Duodenal mucosa (tissue), 2 donors: ENCODE data around the gene PRDM8.

ENCODE experiments used
- H3K27ac ChIP-seq: one replicate; pipeline ENCODE4 v1.7.0; 2013; ENCODE audit warnings: low read depth, low read length
- H3K27me3 ChIP-seq, 2 donors: one replicate each; pipeline ENCODE4 v1.7.0; 2013; ENCODE audit warnings: low read length in 2 of 2, control low read depth in 1 of 2; ENCODE audit not compliant: insufficient read depth in 2 of 2, control insufficient read depth in 1 of 2
- H3K36me3 ChIP-seq, 2 donors: one replicate each; pipeline ENCODE4 v1.7.0; 2013; ENCODE audit warnings: low read length in 2 of 2, control low read depth in 1 of 2; ENCODE audit not compliant: insufficient read depth in 2 of 2, control insufficient read depth in 1 of 2
- H3K4me1 ChIP-seq, 2 donors: one replicate each; pipeline ENCODE4 v1.7.0; 2013; ENCODE audit warnings: low read length in 2 of 2, control low read depth in 1 of 2; ENCODE audit not compliant: insufficient read depth in 2 of 2, control insufficient read depth in 1 of 2
- H3K4me3 ChIP-seq, 2 donors: one replicate each; pipeline ENCODE4 v1.7.0; 2013; ENCODE audit warnings: low read length in 2 of 2, low read depth in 1 of 2
- H3K9ac ChIP-seq, 2 donors: one replicate each; pipeline ENCODE4 v1.7.0; 2013; ENCODE audit warnings: low read length in 2 of 2, low read depth in 1 of 2
- H3K9me3 ChIP-seq, 2 donors: one replicate each; pipeline ENCODE4 v1.7.0; 2013; ENCODE audit warnings: low read length in 2 of 2, control low read depth in 1 of 2; ENCODE audit not compliant: control insufficient read depth in 1 of 2

The PRDM8 gene

GRCh38 chr4:80182237-80182866, 15.0 kb upstream of the PRDM8 start:
- Histone ChIP-seq H3K9ac (no peak overlapping the region), H3K4me1 (peaks cover 21 to 25% of the 10 kb centered on the region in 2 donors), H3K36me3 (no peaks in the 10 kb centered on the region), H3K4me3 (no peak overlapping the region), H3K27me3 (peaks cover 38 to 48% of the 10 kb centered on the region in 2 donors), H3K27ac (no peak overlapping the region), H3K9me3 (peaks cover 0 to 5% of the 10 kb centered on the region in 2 donors)

- Histone ChIP-seq H3K9ac (peak overlapping the region; percentile 60 to 61), H3K27ac (no peak overlapping the region), H3K4me1 (peaks cover 21 to 25% of the 10 kb centered on the region in 2 donors), H3K27me3 (peaks cover 45 to 56% of the 10 kb centered on the region in 2 donors), H3K36me3 (no peaks in the 10 kb centered on the region), H3K9me3 (peaks cover 0 to 5% of the 10 kb centered on the region in 2 donors), H3K4me3 (peak overlapping the region; percentile 80 to 83)
Observed at GRCh38 chr4:80183250-80184052, 13.9 kb upstream of the PRDM8 start.

GRCh38 chr4:80184053-80184824, 13.1 kb upstream of the PRDM8 start:
- Histone ChIP-seq H3K27ac (no peak overlapping the region), H3K36me3 (no peaks in the 10 kb centered on the region), H3K9me3 (no peaks in the 10 kb centered on the region), H3K4me3 (peak overlapping the region; percentile 80 to 83), H3K9ac (peak overlapping the region; percentile 60 to 61), H3K4me1 (peaks cover 21 to 25% of the 10 kb centered on the region in 2 donors), H3K27me3 (peaks cover 50 to 64% of the 10 kb centered on the region in 2 donors)

GRCh38 chr4:80184825-80185756, 12.2 kb upstream of the PRDM8 start:
- Histone ChIP-seq H3K27me3 (peaks cover 58 to 72% of the 10 kb centered on the region in 2 donors), H3K36me3 (no peaks in the 10 kb centered on the region), H3K4me3 (peak overlapping the region; percentile 80 to 83), H3K4me1 (peaks cover 21 to 25% of the 10 kb centered on the region in 2 donors), H3K9ac (peak overlapping the region; percentile 60 to 61), H3K9me3 (no peaks in the 10 kb centered on the region), H3K27ac (no peak overlapping the region)

GRCh38 chr4:80185787-80186548, 11.3 kb upstream of the PRDM8 start:
- peaks cover 66 to 78% of the 10 kb centered on the region in 2 donors for H3K27me3 ChIP-seq
- no peak overlapping the region for H3K27ac ChIP-seq
- H3K9ac ChIP-seq = no peak overlapping the region
- no peaks in the 10 kb centered on the region for H3K9me3 ChIP-seq
- H3K36me3 ChIP-seq = no peaks in the 10 kb centered on the region
- peak overlapping the region; percentile 80 to 83 for H3K4me3 ChIP-seq
- H3K4me1 ChIP-seq = peaks cover 21 to 25% of the 10 kb centered on the region in 2 donors

- Histone ChIP-seq H3K9me3 (no peaks in the 10 kb centered on the region), H3K4me3 (no peak overlapping the region), H3K36me3 (no peaks in the 10 kb centered on the region), H3K9ac (no peak overlapping the region), H3K27me3 (peaks cover 66 to 78% of the 10 kb centered on the region in 2 donors), H3K27ac (no peak overlapping the region), H3K4me1 (peaks cover 21 to 25% of the 10 kb centered on the region in 2 donors)
Observed at GRCh38 chr4:80186676-80187075, 10.6 kb upstream of the PRDM8 start.

GRCh38 chr4:80187677-80188076, 9.6 kb upstream of the PRDM8 start:
- no peak overlapping the region for H3K9ac ChIP-seq
- no peak overlapping the region for H3K4me3 ChIP-seq
- H3K27me3 ChIP-seq = peaks cover 61 to 70% of the 10 kb centered on the region in 2 donors

GRCh38 chr4:80188457-80188800, 8.9 kb upstream of the PRDM8 start:
- H3K9me3 ChIP-seq = no peaks in the 10 kb centered on the region
- H3K4me3 ChIP-seq = no peak overlapping the region
- no peak overlapping the region for H3K27ac ChIP-seq
- no peaks in the 10 kb centered on the region for H3K36me3 ChIP-seq
- peaks cover 13 to 20% of the 10 kb centered on the region in 2 donors for H3K4me1 ChIP-seq
- H3K27me3 ChIP-seq = peaks cover 53 to 68% of the 10 kb centered on the region in 2 donors
- H3K9ac ChIP-seq = no peak overlapping the region

More at GRCh38 chr4:80187677-80188076, 9.6 kb upstream of the PRDM8 start:
- Histone ChIP-seq H3K4me1 (peaks cover 20 to 25% of the 10 kb centered on the region in 2 donors), H3K9me3 (no peaks in the 10 kb centered on the region), H3K36me3 (no peaks in the 10 kb centered on the region), H3K27ac (no peak overlapping the region)
